ENCODE results near the gene DBET.

The DBET gene

Small RNAs within 50 kb of the gene (small RNA-seq; reads per million reads assigned to genes)
- gene RNA5SP174 = 0.05 to 0.31 reads per million in 2 experiments
- gene RNA5SP175 = 0.18 to 0.49 reads per million in 2 experiments

Data from SK-N-DZ (cell line).